Peyer's patch (tissue), 4 donors: ENCODE data around the gene PTGR1.

Source experiments
- POLR2A ChIP-seq, 2 donors: fragments of 450-650 bp; IDR thresholded peaks; one replicate each; pipeline ENCODE4 v1.5.1; 2017; ENCODE audit warnings: antibody characterized with exemption in 2 of 2, mild to moderate bottlenecking in 2 of 2, moderate library complexity in 2 of 2
- TF ChIP-seq, protein P1 (sequence below), 6 experiments: fragments of 450-650 bp in 4 of 6; fragments of 200-600 bp in 2 of 6; sonication (generic) in 1 of 6; IDR thresholded peaks; one replicate each; pipeline ENCODE4 v1.5.1; 2017 to 2019; ENCODE audit warnings: antibody characterized with exemption in 6 of 6, mild to moderate bottlenecking in 3 of 6, moderate library complexity in 1 of 6

DNA sequence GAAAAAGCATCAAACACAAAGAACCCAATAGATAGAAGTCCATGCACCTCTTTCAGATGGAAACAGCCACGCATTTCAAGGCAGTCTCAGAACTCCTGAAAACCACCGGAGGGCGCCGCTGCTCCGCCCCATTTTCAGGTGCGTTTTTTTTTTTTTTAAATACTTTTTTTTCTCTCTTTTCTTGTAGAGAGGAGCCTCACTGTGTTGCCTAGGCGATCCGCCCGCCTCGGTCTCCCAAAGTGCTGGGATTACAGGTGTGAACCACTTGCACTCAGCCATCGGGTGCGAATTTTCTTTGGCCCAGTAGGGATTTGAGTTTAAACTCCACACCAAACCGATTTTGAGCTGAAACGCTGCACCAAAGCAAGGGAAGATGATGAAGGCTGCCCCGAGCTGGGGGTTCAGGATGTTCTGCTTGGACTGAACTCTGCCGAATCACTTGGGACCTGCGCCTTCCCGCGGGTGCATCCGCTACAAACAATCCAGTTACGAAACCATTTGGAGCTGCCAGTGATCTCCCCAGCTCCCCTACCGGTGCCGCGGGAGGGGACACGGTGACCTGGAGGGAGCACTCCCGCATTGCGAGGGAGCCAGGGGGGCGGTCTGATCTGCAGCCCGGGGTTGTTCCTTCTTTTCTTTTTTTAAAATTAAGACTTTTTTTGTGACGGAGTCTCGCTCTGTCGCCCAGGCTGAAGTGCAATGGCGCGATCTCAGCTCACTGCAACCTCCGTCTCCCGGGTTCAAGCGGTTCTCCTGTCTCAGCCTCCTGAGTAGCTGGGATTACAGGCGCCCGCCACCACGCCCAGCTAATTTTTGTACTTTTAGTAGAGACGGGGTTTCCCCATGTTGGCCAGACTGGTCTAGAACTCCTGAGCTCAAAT lies 1.4 kb downstream of the PTGR1 start:
- TF ChIP-seq, protein P1, sequence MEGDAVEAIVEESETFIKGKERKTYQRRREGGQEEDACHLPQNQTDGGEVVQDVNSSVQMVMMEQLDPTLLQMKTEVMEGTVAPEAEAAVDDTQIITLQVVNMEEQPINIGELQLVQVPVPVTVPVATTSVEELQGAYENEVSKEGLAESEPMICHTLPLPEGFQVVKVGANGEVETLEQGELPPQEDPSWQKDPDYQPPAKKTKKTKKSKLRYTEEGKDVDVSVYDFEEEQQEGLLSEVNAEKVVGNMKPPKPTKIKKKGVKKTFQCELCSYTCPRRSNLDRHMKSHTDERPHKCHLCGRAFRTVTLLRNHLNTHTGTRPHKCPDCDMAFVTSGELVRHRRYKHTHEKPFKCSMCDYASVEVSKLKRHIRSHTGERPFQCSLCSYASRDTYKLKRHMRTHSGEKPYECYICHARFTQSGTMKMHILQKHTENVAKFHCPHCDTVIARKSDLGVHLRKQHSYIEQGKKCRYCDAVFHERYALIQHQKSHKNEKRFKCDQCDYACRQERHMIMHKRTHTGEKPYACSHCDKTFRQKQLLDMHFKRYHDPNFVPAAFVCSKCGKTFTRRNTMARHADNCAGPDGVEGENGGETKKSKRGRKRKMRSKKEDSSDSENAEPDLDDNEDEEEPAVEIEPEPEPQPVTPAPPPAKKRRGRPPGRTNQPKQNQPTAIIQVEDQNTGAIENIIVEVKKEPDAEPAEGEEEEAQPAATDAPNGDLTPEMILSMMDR (IDR thresholded peaks at IDR 0.05) = peak in 5 of 6 experiments; percentile 9 to 61 (median 51)
- no peak for TF ChIP-seq POLR2A (IDR thresholded peaks at IDR 0.05)
